Caco-2 (cell line): ENCODE data around the gene NEK10. TPM values are rescaled to one million over a fixed set of nuclear protein-coding genes. Genes with fewer than 3 reads are reported as not detected.

Experiments used
- BruUV-seq: library from RNA; stranded (reverse); fragments of 400-500 nt; replicated peaks from 2 replicates; lab custom pipeline; 2021; lab: Mats Ljungman, UMichigan
- CTCF ChIA-PET: fragments of 300-600 bp; sonication (Branson Sonifier 250); formaldehyde crosslinking; loops from one replicate; lab custom pipeline; 2022; ENCODE audit warnings: antibody characterized with exemption; lab: Charles Lee
- POLR2A ChIA-PET: fragments of 300-600 bp; sonication (Branson Sonifier 250); formaldehyde crosslinking; loops from one replicate; lab custom pipeline; 2022; ENCODE audit warnings: antibody characterized with exemption; lab: Charles Lee
- DNase-seq, 2 experiments: peaks; one replicate each; pipeline versions ENCODE4 v3.0.0 to v3.0.0-alpha.2; 2020 to 2022
- H3K27me3 ChIP-seq: replicated peaks from 2 replicates; pipeline ENCODE4 v1.6.0; 2011; ENCODE audit warnings: low read length; ENCODE audit not compliant: control insufficient read depth, insufficient read depth
- H3K36me3 ChIP-seq: 2 replicates; pipeline ENCODE4 v1.5.1; 2011; ENCODE audit warnings: low read length; ENCODE audit not compliant: control insufficient read depth, insufficient read depth
- H3K4me1 ChIP-seq: fragments of 250-450 bp; sonication (Bioruptor Pico); 2 replicates; pipeline ENCODE4 v1.5.1; 2020; ENCODE audit warnings: mild to moderate bottlenecking
- H3K4me3 ChIP-seq: 2 replicates; pipeline ENCODE4 v1.5.1; 2011; ENCODE audit warnings: low read depth, mild to moderate bottlenecking, control low read depth, low read length
- H3K9me3 ChIP-seq: fragments of 250-450 bp; sonication (Bioruptor Pico); 2 replicates; pipeline ENCODE4 v1.5.1; 2020; ENCODE audit warnings: mild to moderate bottlenecking, moderate library complexity
- H3K27ac Mint-ChIP-seq: one replicate; pipeline ENCODE4 v1.8.0; 2022; ENCODE audit warnings: mixed read lengths; ENCODE audit not compliant: unreplicated experiment
- H3K27me3 Mint-ChIP-seq: one replicate; pipeline ENCODE4 v1.8.0; 2022; ENCODE audit warnings: mixed read lengths; ENCODE audit not compliant: insufficient read depth, unreplicated experiment
- H3K36me3 Mint-ChIP-seq: one replicate; pipeline ENCODE4 v1.8.0; 2022; ENCODE audit warnings: mild to moderate bottlenecking, mixed read lengths; ENCODE audit not compliant: insufficient read depth, unreplicated experiment
- H3K4me1 Mint-ChIP-seq: one replicate; pipeline ENCODE4 v1.8.0; 2022; ENCODE audit warnings: low read depth, mixed read lengths; ENCODE audit not compliant: unreplicated experiment
- H3K4me3 Mint-ChIP-seq: one replicate; pipeline ENCODE4 v1.8.0; 2022; ENCODE audit warnings: mild to moderate bottlenecking, moderate library complexity, mixed read lengths; ENCODE audit not compliant: unreplicated experiment
- H3K9me3 Mint-ChIP-seq: one replicate; pipeline ENCODE4 v1.8.0; 2022; ENCODE audit warnings: mixed read lengths; ENCODE audit not compliant: unreplicated experiment
- intact Hi-C: fragments of 100-400 bp; cut with micrococcal nuclease; formaldehyde crosslinking; loops from one replicate; pipeline ENCODE4 v1.10.0; 2022; ENCODE audit not compliant: unreplicated experiment
- total RNA-seq: library from RNA; stranded (reverse); gene quantifications from 2 replicates; pipeline ENCODE4 v1.2.3, GENCODE V29; 2022
- TF ChIP-seq, protein P1 (sequence below), 2 experiments: fragments of 200-600 bp in 1 of 2; IDR thresholded peaks; 1 replicate in 1 of 2; 2 replicates in 1 of 2; pipeline versions ENCODE4 v1.5.1 to v1.8.0; 2011 to 2022; ENCODE audit warnings: antibody characterized with exemption in 1 of 2, control low read depth in 1 of 2, inconsistent platforms in 1 of 2, low read depth in 1 of 2, low read length in 1 of 2, mild to moderate bottlenecking in 1 of 2, moderate library complexity in 1 of 2; ENCODE audit not compliant: insufficient read depth in 1 of 2, severe bottlenecking in 1 of 2, unreplicated experiment in 1 of 2

NEK10 gene
- total RNA-seq, 1 experiment from 2014 or later, result 0.39 TPM

DNA sequence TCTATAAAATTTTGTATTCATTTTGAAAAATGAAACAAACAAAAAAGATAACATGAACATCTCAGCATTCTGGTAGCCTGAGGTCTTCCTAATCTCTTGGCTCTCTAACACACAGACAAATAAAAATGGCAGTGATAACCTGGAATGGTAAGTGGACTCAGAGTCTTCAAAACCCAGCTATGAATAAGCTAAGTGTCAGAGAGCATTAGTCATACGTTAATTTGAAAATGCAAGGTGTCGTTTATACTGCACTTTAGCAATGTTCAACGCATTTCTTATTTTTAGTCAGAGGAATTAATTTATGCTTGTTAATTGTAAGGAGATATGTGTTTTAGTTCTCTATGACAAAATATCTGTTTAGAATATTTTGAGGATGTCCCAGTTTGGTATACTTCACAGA, 294.3 kb downstream of the NEK10 start:
- TF ChIP-seq, protein P1, sequence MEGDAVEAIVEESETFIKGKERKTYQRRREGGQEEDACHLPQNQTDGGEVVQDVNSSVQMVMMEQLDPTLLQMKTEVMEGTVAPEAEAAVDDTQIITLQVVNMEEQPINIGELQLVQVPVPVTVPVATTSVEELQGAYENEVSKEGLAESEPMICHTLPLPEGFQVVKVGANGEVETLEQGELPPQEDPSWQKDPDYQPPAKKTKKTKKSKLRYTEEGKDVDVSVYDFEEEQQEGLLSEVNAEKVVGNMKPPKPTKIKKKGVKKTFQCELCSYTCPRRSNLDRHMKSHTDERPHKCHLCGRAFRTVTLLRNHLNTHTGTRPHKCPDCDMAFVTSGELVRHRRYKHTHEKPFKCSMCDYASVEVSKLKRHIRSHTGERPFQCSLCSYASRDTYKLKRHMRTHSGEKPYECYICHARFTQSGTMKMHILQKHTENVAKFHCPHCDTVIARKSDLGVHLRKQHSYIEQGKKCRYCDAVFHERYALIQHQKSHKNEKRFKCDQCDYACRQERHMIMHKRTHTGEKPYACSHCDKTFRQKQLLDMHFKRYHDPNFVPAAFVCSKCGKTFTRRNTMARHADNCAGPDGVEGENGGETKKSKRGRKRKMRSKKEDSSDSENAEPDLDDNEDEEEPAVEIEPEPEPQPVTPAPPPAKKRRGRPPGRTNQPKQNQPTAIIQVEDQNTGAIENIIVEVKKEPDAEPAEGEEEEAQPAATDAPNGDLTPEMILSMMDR (IDR thresholded peaks at IDR 0.05; ENCODE audit: insufficient read depth in 1 of 2, low read depth in 1 of 2, low read length in 1 of 2, severe bottlenecking in 1 of 2, unreplicated experiment in 1 of 2), result no peak
- H3K4me1 ChIP-seq, result no peaks in the 10 kb centered on the region
- POLR2A ChIA-PET, result no interaction called here
- H3K4me3 ChIP-seq, result no peak overlapping the region
- Mint-ChIP-seq H3K4me1 (no peaks in the 10 kb centered on the region), H3K27ac (no peak overlapping the region), H3K27me3 (no peaks in the 10 kb centered on the region), H3K4me3 (no peak overlapping the region), H3K9me3 (peaks cover 19% of the 10 kb centered on the region), H3K36me3 (no peaks in the 10 kb centered on the region)
- DNase-seq, result no peak
- H3K27me3 ChIP-seq, result no peaks in the 10 kb centered on the region
- CTCF ChIA-PET, result no interaction called here
- no TSS peak for BruUV-seq
- H3K36me3 ChIP-seq, result no peaks in the 10 kb centered on the region
- intact Hi-C loops, result no loop called here
- no peaks in the 10 kb centered on the region for H3K9me3 ChIP-seq

DNA sequence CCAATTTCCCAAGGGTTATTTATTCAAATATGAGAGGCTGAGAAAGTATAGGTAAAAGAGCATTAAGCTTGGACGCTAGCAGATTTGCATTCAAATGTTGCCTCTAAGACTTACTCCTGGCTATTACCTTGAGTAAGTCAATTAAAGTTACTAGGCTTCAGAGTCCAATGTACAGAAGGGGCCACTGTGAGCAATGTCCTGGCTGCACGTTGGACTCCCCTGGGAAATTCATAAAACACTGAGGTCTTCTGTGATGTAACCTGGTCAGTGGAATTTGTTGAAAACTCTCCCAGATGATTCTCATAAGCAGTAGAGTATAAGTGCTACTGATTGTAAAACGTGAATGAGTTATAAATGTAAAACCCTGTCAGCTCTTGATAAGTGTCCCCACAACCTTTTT, 295.3 kb downstream of the NEK10 start:
- DNase-seq, result no peak
- BruUV-seq, result no TSS peak
- CTCF ChIA-PET, result no interaction called here
- H3K36me3 Mint-ChIP-seq, result no peaks in the 10 kb centered on the region
- no peak overlapping the region for H3K4me3 ChIP-seq
- no peak overlapping the region for H3K27ac Mint-ChIP-seq
- POLR2A ChIA-PET, result no interaction called here
- H3K9me3 ChIP-seq, result no peaks in the 10 kb centered on the region
- H3K4me1 Mint-ChIP-seq, result no peaks in the 10 kb centered on the region
- no peaks in the 10 kb centered on the region for H3K36me3 ChIP-seq
- H3K27me3 Mint-ChIP-seq, result no peaks in the 10 kb centered on the region
- TF ChIP-seq, protein P1 (IDR thresholded peaks at IDR 0.05; ENCODE audit: insufficient read depth in 1 of 2, low read depth in 1 of 2, low read length in 1 of 2, severe bottlenecking in 1 of 2, unreplicated experiment in 1 of 2), result no peak
- no peak overlapping the region for H3K4me3 Mint-ChIP-seq
- peaks cover 19% of the 10 kb centered on the region for H3K9me3 Mint-ChIP-seq
- no peaks in the 10 kb centered on the region for H3K4me1 ChIP-seq
- intact Hi-C loops, result no loop called here
- H3K27me3 ChIP-seq, result no peaks in the 10 kb centered on the region

DNA sequence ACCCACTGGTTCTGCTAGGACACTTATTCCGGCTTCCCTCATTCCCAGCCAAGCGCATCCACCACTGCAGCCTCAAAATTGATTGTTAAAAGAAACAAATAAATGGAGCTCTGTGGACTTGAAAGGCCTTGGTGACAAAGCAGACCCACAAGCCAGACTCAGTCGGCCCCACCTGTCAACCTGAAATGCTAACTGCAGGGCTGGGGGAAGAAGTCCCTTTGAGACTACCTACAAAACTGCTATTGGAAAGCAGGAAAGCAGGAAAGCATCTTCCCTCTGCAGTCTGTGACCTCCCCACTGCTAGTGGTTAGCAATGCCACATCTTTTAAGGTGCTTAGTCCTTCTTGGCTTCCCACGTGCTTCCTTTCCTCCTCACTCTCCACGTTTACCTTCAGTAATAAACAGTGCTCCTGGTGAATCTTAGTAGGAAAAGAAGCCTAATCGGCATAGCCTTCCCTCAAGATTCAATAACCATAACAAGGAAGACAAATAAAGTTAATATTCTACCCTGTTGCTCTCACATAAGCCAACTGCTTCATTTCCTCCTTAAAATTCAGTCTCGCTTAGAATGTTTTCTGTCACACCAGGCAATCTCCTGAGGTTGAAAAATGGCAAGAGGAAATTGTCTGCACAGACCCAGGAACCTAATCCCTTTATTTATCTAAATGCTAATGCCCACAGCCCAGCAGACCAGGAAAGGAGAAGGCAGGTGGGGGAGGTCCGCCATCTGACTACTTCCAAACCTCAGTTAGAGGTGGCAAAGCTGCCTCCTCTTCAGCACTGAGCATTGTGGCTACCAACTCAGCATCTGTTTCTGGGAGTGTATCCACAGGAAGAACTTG, 296.2 kb downstream of the NEK10 start:
- H3K4me3 Mint-ChIP-seq, result no peak overlapping the region
- CTCF ChIA-PET, result no interaction called here
- no peak overlapping the region for H3K27ac Mint-ChIP-seq

More for the DNA sequence above, 296.2 kb downstream of the NEK10 start:
- peaks cover 10% of the 10 kb centered on the region for H3K9me3 Mint-ChIP-seq
- no peaks in the 10 kb centered on the region for H3K27me3 Mint-ChIP-seq
- H3K4me1 ChIP-seq, result no peaks in the 10 kb centered on the region
- no peaks in the 10 kb centered on the region for H3K36me3 Mint-ChIP-seq
- no peaks in the 10 kb centered on the region for H3K36me3 ChIP-seq
- BruUV-seq, result no TSS peak
- POLR2A ChIA-PET, result no interaction called here
- H3K9me3 ChIP-seq, result no peaks in the 10 kb centered on the region
- TF ChIP-seq, protein P1 (IDR thresholded peaks at IDR 0.05; ENCODE audit: insufficient read depth in 1 of 2, low read depth in 1 of 2, low read length in 1 of 2, severe bottlenecking in 1 of 2, unreplicated experiment in 1 of 2), result no peak
- no peaks in the 10 kb centered on the region for H3K4me1 Mint-ChIP-seq
- DNase-seq, result no peak
- H3K4me3 ChIP-seq, result no peak overlapping the region
- no peaks in the 10 kb centered on the region for H3K27me3 ChIP-seq
- intact Hi-C loops, result no loop called here
